GM12874 (cell line): ENCODE measurements around the gene MIA.

ENCODE experiments used
- TF ChIP-seq, protein P1 (sequence below): IDR thresholded peaks from 2 replicates; pipeline ENCODE4 v1.5.1; 2011; ENCODE audit warnings: low read depth, mild to moderate bottlenecking, control low read depth, low read length, moderate library complexity; ENCODE audit not compliant: insufficient read depth

Gene MIA

DNA sequence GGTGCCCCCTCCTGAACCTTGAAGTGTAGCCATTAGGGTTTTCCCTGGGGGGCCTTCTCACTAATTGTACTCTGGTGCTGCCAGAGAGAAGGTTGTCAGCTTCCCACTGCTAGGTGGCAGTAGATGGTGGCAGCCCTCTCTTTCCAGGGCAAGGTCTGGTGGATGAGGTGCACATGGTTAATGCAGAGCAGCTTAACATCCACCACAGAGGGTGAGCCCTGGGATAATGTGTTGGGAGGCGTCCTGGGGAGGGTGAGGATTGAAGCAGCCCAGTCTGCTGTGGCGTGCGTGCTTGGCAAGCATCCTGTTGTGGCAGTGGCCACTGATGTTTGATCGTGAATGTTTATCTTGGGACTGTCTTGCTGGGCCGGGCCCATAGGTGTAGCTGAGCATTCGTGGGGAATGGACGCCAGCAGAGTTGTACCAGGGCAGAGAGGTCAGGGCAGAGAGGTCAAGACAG, 29.5 kb downstream of the MIA start:
- TF ChIP-seq, protein P1, sequence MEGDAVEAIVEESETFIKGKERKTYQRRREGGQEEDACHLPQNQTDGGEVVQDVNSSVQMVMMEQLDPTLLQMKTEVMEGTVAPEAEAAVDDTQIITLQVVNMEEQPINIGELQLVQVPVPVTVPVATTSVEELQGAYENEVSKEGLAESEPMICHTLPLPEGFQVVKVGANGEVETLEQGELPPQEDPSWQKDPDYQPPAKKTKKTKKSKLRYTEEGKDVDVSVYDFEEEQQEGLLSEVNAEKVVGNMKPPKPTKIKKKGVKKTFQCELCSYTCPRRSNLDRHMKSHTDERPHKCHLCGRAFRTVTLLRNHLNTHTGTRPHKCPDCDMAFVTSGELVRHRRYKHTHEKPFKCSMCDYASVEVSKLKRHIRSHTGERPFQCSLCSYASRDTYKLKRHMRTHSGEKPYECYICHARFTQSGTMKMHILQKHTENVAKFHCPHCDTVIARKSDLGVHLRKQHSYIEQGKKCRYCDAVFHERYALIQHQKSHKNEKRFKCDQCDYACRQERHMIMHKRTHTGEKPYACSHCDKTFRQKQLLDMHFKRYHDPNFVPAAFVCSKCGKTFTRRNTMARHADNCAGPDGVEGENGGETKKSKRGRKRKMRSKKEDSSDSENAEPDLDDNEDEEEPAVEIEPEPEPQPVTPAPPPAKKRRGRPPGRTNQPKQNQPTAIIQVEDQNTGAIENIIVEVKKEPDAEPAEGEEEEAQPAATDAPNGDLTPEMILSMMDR, result no peak

DNA sequence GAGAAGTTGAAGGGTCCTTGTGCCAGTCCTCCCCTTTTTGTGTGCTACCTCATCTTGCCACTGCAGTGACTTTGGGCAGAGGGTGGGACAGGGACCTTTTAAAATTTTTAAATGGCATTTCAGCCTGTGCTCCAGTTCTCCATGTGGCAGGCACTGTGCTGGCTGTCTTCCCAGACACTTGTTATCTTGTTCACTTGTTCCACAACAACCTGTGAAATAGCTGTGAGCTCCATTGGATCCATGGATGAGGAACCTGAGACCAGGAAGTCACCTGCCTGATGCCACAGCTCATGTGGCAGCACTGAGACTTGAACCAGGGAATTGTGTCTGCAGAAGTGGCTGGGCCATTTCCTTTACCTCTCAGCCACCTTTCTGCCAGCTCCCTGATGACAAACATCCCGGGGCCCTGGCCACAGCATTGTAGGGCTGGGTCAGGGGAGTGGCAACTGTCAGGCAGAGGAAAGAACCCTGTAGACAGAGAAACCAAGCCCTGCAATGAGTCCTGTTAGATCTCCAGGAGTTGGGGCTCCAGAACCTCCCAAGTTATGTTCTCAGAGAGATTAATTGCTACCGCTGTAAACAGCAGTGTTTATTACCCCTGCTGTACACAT, 30.0 kb downstream of the MIA start:
- TF ChIP-seq, protein P1, result no peak

DNA sequence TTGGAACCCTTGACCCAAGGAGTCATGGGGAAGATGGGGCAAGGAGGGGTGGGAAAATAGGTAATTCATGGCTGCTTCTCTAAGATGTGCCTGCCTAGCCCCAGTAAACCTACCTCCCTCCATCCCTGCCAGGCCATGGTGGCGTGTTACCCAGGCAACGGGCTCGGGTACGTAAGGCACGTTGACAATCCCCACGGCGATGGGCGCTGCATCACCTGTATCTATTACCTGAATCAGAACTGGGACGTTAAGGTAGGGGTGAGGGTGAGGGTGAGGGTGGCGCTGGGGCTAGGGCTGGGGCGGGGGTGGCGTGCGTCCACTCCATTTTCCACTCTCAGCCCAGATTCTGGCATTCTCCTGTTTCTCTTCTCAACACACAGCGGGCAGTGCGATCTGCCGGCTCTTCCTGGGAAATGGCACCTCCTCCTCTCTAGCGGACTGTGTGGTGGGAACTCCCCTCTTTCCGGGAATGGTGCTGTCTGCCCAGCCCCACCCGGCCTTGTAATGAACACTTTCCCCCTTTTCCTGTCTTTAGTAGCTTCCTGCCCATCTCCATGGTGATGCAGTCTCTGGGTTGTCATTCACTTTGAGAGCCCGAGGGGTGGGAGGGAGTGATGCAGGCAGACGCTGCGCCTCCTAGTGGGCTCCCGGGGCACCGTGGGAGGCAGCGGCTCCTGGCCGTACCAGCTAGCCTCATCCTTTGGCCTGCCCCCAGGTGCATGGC, 31.3 kb downstream of the MIA start:
- TF ChIP-seq, protein P1, result peak; percentile 87

DNA sequence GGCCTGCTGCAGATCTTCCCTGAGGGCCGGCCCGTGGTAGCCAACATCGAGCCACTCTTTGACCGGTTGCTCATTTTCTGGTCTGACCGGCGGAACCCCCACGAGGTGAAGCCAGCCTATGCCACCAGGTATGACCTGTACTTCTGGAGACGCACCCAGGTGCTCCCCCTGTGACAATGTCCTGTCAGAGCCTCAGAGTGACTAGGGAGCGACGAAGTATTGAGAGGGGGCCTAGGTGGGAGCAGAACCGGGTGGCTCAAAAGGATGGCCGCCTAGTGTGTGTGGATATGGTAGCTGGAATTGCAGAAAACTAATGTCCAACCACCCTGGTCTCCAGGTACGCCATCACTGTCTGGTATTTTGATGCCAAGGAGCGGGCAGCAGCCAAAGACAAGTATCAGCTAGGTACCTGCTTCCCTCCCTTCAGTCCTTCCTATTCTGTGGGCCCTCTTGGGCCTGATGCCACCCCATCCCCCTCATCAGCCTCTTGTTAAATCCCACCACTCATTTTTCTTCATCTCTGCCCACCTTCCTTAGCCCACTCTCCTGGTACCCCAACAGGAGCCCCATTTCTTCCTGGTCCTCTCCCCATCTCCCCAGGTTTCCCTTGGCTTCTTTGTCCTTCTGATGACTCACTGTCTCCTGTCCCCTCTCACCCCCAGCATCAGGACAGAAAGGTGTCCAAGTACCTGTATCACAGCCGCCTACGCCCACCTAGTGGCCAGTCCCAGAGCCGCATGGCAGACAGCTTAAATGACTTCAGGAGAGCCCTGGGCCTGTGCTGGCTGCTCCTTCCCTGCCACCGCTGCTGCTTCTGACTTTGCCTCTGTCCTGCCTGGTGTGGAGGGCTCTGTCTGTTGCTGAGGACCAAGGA, 32.1 kb downstream of the MIA start:
- TF ChIP-seq, protein P1, result peak; percentile 27; the same call in 1 of the 2 replicates

- TF ChIP-seq, protein P1, result no peak
Observed at GRCh38 chr19:40808021-40808325, 32.7 kb downstream of the MIA start.

DNA sequence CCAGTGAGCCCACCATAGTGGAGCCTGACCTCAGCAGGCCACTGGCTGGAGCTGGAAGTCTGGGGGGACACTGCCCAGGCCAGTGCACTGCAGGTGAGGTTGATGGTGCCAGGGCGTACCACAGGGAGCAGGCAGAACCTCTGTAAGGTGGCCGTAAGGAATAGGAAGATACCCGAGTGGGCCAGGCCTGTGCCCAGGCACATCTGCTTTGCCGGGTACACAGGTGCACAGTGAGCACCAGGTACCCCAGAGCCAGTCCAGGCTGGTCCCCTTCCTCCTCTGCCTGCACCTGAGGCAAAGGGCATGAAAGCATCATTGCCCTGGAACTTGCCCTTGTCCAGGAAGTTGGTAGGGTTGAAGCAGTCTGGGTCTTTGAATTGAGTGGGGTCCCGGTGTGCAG, 33.2 kb downstream of the MIA start:
- TF ChIP-seq, protein P1, result no peak
